Measurements from ENCODE around the gene ANAPC16. TPM values are rescaled to one million over a fixed set of nuclear protein-coding genes. Genes with fewer than 3 reads are reported as not detected.
A peak's percentile ranks its signal among the peaks of the same experiment; 100 is the strongest.

Gene ANAPC16
- 138 and 166 TPM in 2 replicates for total RNA-seq

DNA sequence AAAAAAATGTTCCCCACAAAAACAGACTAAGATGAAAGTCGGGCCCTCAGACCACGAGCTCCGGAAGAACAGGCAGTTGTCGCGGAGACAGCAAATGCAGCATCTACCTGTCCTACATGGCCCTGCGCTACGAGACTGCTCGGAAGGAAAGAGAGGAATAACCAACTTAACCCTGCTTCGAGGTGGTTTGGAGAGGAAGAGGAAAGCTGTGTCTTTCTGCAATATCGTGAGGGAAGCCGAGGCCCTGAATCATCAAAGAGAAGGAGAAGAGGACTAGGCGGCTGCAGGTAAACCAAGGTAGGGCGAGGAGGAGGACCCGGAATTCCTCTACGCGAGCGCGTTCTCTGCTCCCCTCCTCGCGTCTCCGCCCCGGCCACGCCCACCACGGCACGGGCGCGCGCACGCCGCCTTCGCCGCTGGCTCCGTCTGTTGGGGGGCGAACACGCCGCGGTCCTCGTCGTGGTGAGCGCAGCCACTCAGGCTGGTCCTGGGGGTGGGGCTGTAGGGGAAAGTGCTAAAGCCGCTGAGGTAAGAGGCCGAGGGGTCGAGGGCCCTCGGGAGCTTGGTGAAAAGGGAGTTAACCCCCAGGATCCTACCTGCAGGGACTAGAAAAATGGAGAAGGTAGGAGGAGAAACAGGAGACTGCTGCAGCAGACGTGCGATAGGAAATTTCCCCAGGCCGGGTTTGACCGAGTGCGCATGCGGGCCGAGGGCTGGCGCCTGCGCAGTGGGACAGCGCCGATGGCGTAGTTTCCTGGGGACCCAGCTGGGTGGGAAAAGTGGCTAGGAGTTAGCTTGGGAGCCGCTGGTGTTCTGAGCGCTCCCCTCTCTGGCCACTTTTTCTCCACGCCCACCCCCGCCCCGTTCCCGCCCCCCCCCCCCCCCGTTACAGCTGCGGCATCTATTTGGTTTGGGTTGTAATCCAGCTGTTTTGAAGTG is at the start of gene ANAPC16, which contains the start of gene ASCC1:
Gene ANAPC16 (plus strand): TSS at position 402 of the 939 bp plus-strand sequence. CDS start 7,903 bp downstream, outside the sequence.
Gene ASCC1 (minus strand): TSS at position 666 of the 939 bp plus-strand sequence. CDS start 2,978 bp downstream, outside the sequence.
- no peak for TF ChIP-seq CTCF (IDR thresholded peaks at IDR 0.05; ENCODE audit: insufficient read depth, low read length, severe bottlenecking)
- H3K36me3 ChIP-seq (ENCODE audit: control insufficient read depth, insufficient read depth, low read length), result peaks cover 2% of the 10 kb centered on the region
- H3K27me3 ChIP-seq (ENCODE audit: control insufficient read depth, insufficient read depth, low read length), result no peaks in the 10 kb centered on the region
- H3K4me3 ChIP-seq (ENCODE audit: low read depth, low read length), result peak within 1 kb of the TSS; percentile 68
- FAIRE-seq (no peak), DNase-seq (ENCODE audit: low read depth) (peak; percentile 86)

GRCh38 chr10:72167118-72167517 is 48.7 kb upstream of the ANAPC16 start:
- TF ChIP-seq CTCF (IDR thresholded peaks at IDR 0.05; ENCODE audit: insufficient read depth, low read length, severe bottlenecking), result no peak
- Histone ChIP-seq H3K4me3 (ENCODE audit: low read depth, low read length) (no peak overlapping the region), H3K36me3 (ENCODE audit: control insufficient read depth, insufficient read depth, low read length) (no peaks in the 10 kb centered on the region), H3K27me3 (ENCODE audit: control insufficient read depth, insufficient read depth, low read length) (no peaks in the 10 kb centered on the region)
- FAIRE-seq (no peak), DNase-seq (ENCODE audit: low read depth) (no peak)

GRCh38 chr10:72170263-72170662 is 45.5 kb upstream of the ANAPC16 start:
- no peak for TF ChIP-seq CTCF (IDR thresholded peaks at IDR 0.05; ENCODE audit: insufficient read depth, low read length, severe bottlenecking)
- FAIRE-seq (no peak), DNase-seq (ENCODE audit: low read depth) (peak; percentile 9)
- no peaks in the 10 kb centered on the region for H3K27me3 ChIP-seq (ENCODE audit: control insufficient read depth, insufficient read depth, low read length)
- H3K4me3 ChIP-seq (ENCODE audit: low read depth, low read length), result no peak overlapping the region
- H3K36me3 ChIP-seq (ENCODE audit: control insufficient read depth, insufficient read depth, low read length), result no peaks in the 10 kb centered on the region

DNA sequence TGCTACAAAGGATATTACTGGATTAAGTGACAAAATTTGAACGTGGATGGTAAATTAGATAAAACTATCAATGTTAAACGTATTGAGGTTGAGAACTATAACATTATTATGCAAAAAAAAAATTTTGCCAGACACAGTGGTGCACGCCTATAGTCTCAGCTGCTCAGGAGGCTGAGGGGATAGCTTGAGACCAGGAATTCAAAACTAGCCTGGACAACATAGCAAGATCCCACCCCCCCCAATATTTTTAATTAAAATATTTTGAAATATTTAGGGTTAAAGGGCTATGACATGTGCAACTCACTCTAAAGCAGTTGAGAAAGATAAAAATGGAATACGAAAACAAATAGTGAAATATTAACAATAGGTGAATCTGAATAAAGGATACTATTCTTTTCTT is 45.1 kb upstream of the ANAPC16 start:
- FAIRE-seq (no peak), DNase-seq (ENCODE audit: low read depth) (no peak)
- Histone ChIP-seq H3K4me3 (ENCODE audit: low read depth, low read length) (no peak overlapping the region), H3K27me3 (ENCODE audit: control insufficient read depth, insufficient read depth, low read length) (no peaks in the 10 kb centered on the region), H3K36me3 (ENCODE audit: control insufficient read depth, insufficient read depth, low read length) (no peaks in the 10 kb centered on the region)
- TF ChIP-seq CTCF (IDR thresholded peaks at IDR 0.05; ENCODE audit: insufficient read depth, low read length, severe bottlenecking), result no peak

- FAIRE-seq (peak; percentile 85), DNase-seq (ENCODE audit: low read depth) (peak; percentile 95)
- no peak for TF ChIP-seq CTCF (IDR thresholded peaks at IDR 0.05; ENCODE audit: insufficient read depth, low read length, severe bottlenecking)
- Histone ChIP-seq H3K36me3 (ENCODE audit: control insufficient read depth, insufficient read depth, low read length) (no peaks in the 10 kb centered on the region), H3K27me3 (ENCODE audit: control insufficient read depth, insufficient read depth, low read length) (no peaks in the 10 kb centered on the region), H3K4me3 (ENCODE audit: low read depth, low read length) (no peak overlapping the region)
These were observed 44.6 kb upstream of the ANAPC16 start for GRCh38 chr10:72171175-72171630.
